Keratinocyte (primary cell): ENCODE measurements around the gene KLRF1. TPM values are rescaled to one million over a fixed set of nuclear protein-coding genes. Genes with fewer than 3 reads are reported as not detected.
"Not testable (repeated sequence)": the region's sequence is repeated elsewhere in the genome, so short reads cannot be mapped to it uniquely, and the experiment has no call there.

Experiments
- DNase-seq: peaks from one replicate; pipeline ENCODE4 v3.0.0-alpha.2; 2011; ENCODE audit warnings: low read depth, missing footprints, low spot score
- FAIRE-seq: peaks from 2 replicates; lab custom pipeline; 2011; peaks lifted over from hg19 to GRCh38; lab: Jason Lieb, UNC
- H2AFZ ChIP-seq: 2 replicates; pipeline ENCODE4 v1.6.0; 2012; ENCODE audit warnings: low read length, control low read depth, inconsistent platforms; ENCODE audit not compliant: control insufficient read depth
- H3K27ac ChIP-seq: 2 replicates; pipeline ENCODE4 v1.5.1; 2011; ENCODE audit warnings: low read length; ENCODE audit not compliant: control insufficient read depth, insufficient read depth
- H3K27me3 ChIP-seq: 3 replicates; pipeline ENCODE4 v1.6.0; 2011; ENCODE audit warnings: low read length; ENCODE audit not compliant: control insufficient read depth, insufficient read depth; ENCODE audit errors: extremely low read depth
- H3K36me3 ChIP-seq, 2 experiments: 2 replicates in 1 of 2; 3 replicates in 1 of 2; pipeline ENCODE4 v1.5.1; 2011; ENCODE audit warnings: low read length in 2 of 2, mild to moderate bottlenecking in 1 of 2; ENCODE audit not compliant: control insufficient read depth in 2 of 2, insufficient read depth in 2 of 2; ENCODE audit errors: extremely low read depth in 1 of 2
- H3K4me1 ChIP-seq: 3 replicates; pipeline ENCODE4 v1.5.1; 2011; ENCODE audit warnings: low read length; ENCODE audit not compliant: control insufficient read depth, insufficient read depth; ENCODE audit errors: extremely low read depth
- H3K4me2 ChIP-seq: 3 replicates; pipeline ENCODE4 v1.6.0; 2011; ENCODE audit warnings: low read depth, low read length; ENCODE audit not compliant: control insufficient read depth, insufficient read depth; ENCODE audit errors: extremely low read depth
- H3K4me3 ChIP-seq, 3 experiments: fragments of 200-600 bp in 1 of 3; sonication (generic) in 1 of 3; 2 replicates in 2 of 3; 3 replicates in 1 of 3; pipeline ENCODE4 v1.5.1; 2011 to 2016; ENCODE audit warnings: low read length in 3 of 3, mild to moderate bottlenecking in 3 of 3, control low read depth in 2 of 3, inconsistent platforms in 1 of 3, low read depth in 1 of 3, mixed read lengths in 1 of 3, mixed run types in 1 of 3, moderate library complexity in 1 of 3; ENCODE audit not compliant: control insufficient read depth in 2 of 3, insufficient read depth in 2 of 3; ENCODE audit errors: extremely low read depth in 1 of 3
- H3K79me2 ChIP-seq: 2 replicates; pipeline ENCODE4 v1.6.0; 2012; ENCODE audit warnings: low read length; ENCODE audit not compliant: control insufficient read depth, insufficient read depth
- H3K9ac ChIP-seq: 3 replicates; pipeline ENCODE4 v1.6.0; 2011; ENCODE audit warnings: low read length; ENCODE audit not compliant: control insufficient read depth, insufficient read depth; ENCODE audit errors: extremely low read depth
- H3K9me1 ChIP-seq: 3 replicates; pipeline ENCODE4 v1.6.0; 2011; ENCODE audit warnings: low read length; ENCODE audit not compliant: control insufficient read depth, insufficient read depth; ENCODE audit errors: extremely low read depth
- H3K9me3 ChIP-seq: 2 replicates; pipeline ENCODE4 v1.5.1; 2012; ENCODE audit warnings: low read depth, low read length; ENCODE audit not compliant: control insufficient read depth
- H4K20me1 ChIP-seq: 3 replicates; pipeline ENCODE4 v1.6.0; 2011; ENCODE audit warnings: low read length; ENCODE audit not compliant: control insufficient read depth, insufficient read depth; ENCODE audit errors: extremely low read depth
- CTCF ChIP-seq, 3 experiments: IDR thresholded peaks in 1 of 3; conservative IDR thresholded peaks in 1 of 3; optimal IDR thresholded peaks in 1 of 3; 2 replicates in 2 of 3; 3 replicates in 1 of 3; pipeline versions ENCODE3 to v1.5.1; 2011; ENCODE audit warnings: low read length in 3 of 3, mild to moderate bottlenecking in 3 of 3, moderate library complexity in 2 of 3, control low read depth in 1 of 3, inconsistent platforms in 1 of 3; ENCODE audit not compliant: insufficient read depth in 2 of 3; ENCODE audit errors: extremely low read depth in 1 of 3
- EZH2 ChIP-seq: IDR thresholded peaks from one replicate; pipeline ENCODE4 v1.6.1; 2012; ENCODE audit warnings: inconsistent platforms, mild to moderate bottlenecking, low read length, moderate library complexity
- dilution Hi-C: fragments of 300-500 bp; cut with MboI; formaldehyde crosslinking; loops from one replicate; pipeline ENCODE4 v1.7.0; 2020; ENCODE audit warnings: low sequenced_read_pairs; ENCODE audit not compliant: extremely low pct_ligation_motif_present
- polyA plus RNA-seq, 5 experiments: library from polyadenylated mRNA; depleted of rRNA in 3 of 5; stranded (reverse) in 3 of 5; stranded (forward) in 1 of 5; unstranded in 1 of 5; fragments of >200 nt; gene quantifications; 1 replicate in 1 of 5; 2 replicates in 3 of 5; 3 replicates in 1 of 5; pipeline versions ENCODE4 v1.2.1 to v1.2.3, GENCODE V29; 2011 to 2012; ENCODE audit warnings: missing spikeins in 2 of 5, low read depth in 1 of 5, low replicate concordance in 1 of 5

The KLRF1 gene
- polyA plus RNA-seq, 1 donor (not counting 4 experiments of a cell fraction or from before 2014, with no cell fraction given): 0.12 TPM

DNA sequence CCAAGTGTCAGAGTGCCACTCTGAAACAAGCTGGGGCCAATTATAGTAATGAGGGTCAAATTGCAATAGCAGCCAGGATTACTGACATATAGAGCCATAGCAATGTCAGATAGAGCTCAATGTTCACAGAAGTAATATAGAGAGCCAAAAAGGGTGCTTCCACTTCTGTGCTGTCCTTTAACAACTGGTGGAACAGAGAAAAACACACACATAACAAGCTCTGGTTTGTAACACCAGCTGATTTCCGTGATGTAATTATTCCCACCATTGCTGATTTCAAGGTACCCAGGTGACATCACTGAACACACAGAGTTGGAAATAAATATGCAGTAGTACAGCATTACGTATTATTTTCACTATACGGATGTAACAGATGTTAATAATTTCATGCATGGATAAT, 44.9 kb downstream of the KLRF1 start:
- Histone ChIP-seq H4K20me1 (no peaks in the 10 kb centered on the region), H3K27me3 (no peaks in the 10 kb centered on the region), H3K4me2 (peak overlapping the region; percentile 61), H3K79me2 (peaks cover 11% of the 10 kb centered on the region), H3K36me3 (no peaks in the 10 kb centered on the region), H3K9me3 (no peaks in the 10 kb centered on the region), H3K9me1 (no peaks in the 10 kb centered on the region), H3K4me3 (peak overlapping the region in 2 of 3 experiments; percentile 24), H2AFZ (peak overlapping the region; percentile 27), H3K9ac (peak overlapping the region; percentile 29), H3K27ac (peak overlapping the region; percentile 56), H3K4me1 (peaks cover 20% of the 10 kb centered on the region)
- dilution Hi-C loops: no loop called here
- TF ChIP-seq EZH2: no peak
- no peak for TF ChIP-seq CTCF (optimal IDR thresholded peaks at IDR 0.05 in 1 of 3, IDR thresholded peaks at IDR 0.05 in 1 of 3, conservative IDR thresholded peaks at IDR 0.05 in 1 of 3; ENCODE audit: extremely low read depth in 1 of 3, insufficient read depth in 2 of 3, low read length in 3 of 3)
- DNase-seq: no peak
- FAIRE-seq: peak; percentile 67

DNA sequence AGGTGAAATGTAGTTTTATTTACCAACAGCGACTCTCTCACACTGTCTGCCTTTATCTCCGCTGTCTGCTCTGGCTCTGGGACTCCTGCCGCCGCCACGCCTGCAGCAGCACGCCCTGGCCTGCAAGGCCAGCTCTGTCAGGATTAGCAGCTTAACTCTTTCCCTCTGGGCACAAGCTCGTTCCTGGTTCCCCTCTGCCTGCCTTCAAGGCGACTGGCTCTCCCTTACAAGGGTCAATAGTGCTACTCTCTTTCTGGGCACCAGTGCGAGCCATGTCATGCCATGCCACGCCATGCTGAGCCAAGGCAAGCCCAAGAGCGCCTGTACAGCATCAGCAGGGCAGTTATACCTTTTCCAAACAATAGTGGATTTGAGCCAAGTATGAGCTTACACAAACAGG, 45.5 kb downstream of the KLRF1 start:
- dilution Hi-C loops: no loop called here
- no peaks in the 10 kb centered on the region for H3K27me3 ChIP-seq
- peak overlapping the region in 1 of 3 experiments; percentile 24 for H3K4me3 ChIP-seq
- peak overlapping the region; percentile 76 for H2AFZ ChIP-seq
- no peaks in the 10 kb centered on the region for H3K9me3 ChIP-seq
- peak overlapping the region; percentile 61 for H3K4me2 ChIP-seq
- no peaks in the 10 kb centered on the region for H3K36me3 ChIP-seq
- peak; percentile 89 for FAIRE-seq
- H4K20me1 ChIP-seq: no peaks in the 10 kb centered on the region
- peaks cover 20% of the 10 kb centered on the region for H3K4me1 ChIP-seq
- peak; percentile 59 for DNase-seq
- no peak for TF ChIP-seq CTCF (optimal IDR thresholded peaks at IDR 0.05 in 1 of 3, IDR thresholded peaks at IDR 0.05 in 1 of 3, conservative IDR thresholded peaks at IDR 0.05 in 1 of 3; ENCODE audit: extremely low read depth in 1 of 3, insufficient read depth in 2 of 3, low read length in 3 of 3)
- no peak for TF ChIP-seq EZH2
- H3K27ac ChIP-seq: peak overlapping the region; percentile 56
- H3K9me1 ChIP-seq: no peaks in the 10 kb centered on the region
- H3K9ac ChIP-seq: peak overlapping the region; percentile 29
- peaks cover 6% of the 10 kb centered on the region for H3K79me2 ChIP-seq

DNA sequence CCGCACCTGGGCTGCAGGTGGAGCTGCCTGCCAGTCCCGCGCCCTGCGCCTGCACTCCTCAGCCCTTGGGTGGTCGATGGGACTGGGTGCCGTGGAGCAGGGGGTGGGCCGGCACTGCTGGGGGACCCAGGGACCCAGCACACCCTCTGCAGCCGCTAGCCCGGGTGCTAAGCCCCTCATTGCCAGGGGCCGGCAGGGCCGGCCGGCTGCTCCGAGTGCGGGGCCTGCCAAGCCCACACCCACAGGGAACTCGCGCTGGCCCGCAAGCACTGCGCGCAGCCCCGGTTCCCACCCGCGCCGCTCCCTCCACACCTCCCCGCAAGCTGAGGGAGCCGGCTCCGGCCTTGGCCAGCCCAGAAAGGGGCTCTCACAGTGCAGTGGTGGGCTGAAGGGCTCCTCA, 48.8 kb downstream of the KLRF1 start:
- H3K27me3 ChIP-seq, H3K9ac ChIP-seq, H2AFZ ChIP-seq, FAIRE-seq, H3K4me3 ChIP-seq, H4K20me1 ChIP-seq, dilution Hi-C loops, H3K9me3 ChIP-seq, H3K36me3 ChIP-seq, H3K79me2 ChIP-seq, DNase-seq, H3K9me1 ChIP-seq, H3K27ac ChIP-seq, H3K4me2 ChIP-seq: not testable (repeated sequence)
- H3K4me1 ChIP-seq: peaks cover 19% of the 10 kb centered on the region
